Measurements from ENCODE around the gene RPTOR. TPM values are rescaled to one million over a fixed set of nuclear protein-coding genes. Genes with fewer than 3 reads are reported as not detected.
A peak's percentile ranks its signal among the peaks of the same experiment; 100 is the strongest.

The RPTOR gene
- polyA plus RNA-seq, 1 of the 3 experiments (the other 2 are of a cell fraction): 14.9 TPM

GRCh38 chr17:80782536-80783427 is 238.1 kb downstream of the RPTOR start:
- no peak overlapping the region for H2AFZ ChIP-seq (ENCODE audit: low read depth)
- ChIA-PET CTCF (interaction anchor here (1.9 kb wide), 1 partner anchor 9 kb away, joined by 7 read pairs; no protein-coding TSS in a partner anchor), POLR2A (no interaction called here)
- peak overlapping the region in 1 of 2 experiments; percentile 18; a peak in 1 of 4 replicates for H3K27ac ChIP-seq (ENCODE audit: low read depth in 2 of 2, low read length in 1 of 2)
- 80% methylated on average over 16 of the region's 16 CpGs for WGBS (ENCODE audit: low lambda C conversion rate)
- peaks cover 12 to 40% of the 10 kb centered on the region in 2 experiments for H3K4me1 ChIP-seq (ENCODE audit: control insufficient read depth in 1 of 2, insufficient read depth in 2 of 2, low read depth in 1 of 2, low read length in 1 of 2)
- H3K9me2 ChIP-seq: no peaks in the 10 kb centered on the region
- H4K20me1 ChIP-seq (ENCODE audit: insufficient read depth): no peaks in the 10 kb centered on the region
- DNase-seq: no peak
- H3K9me3 ChIP-seq: 0 out of 2 replicates have a peak, but pooled peaks cover 1% of the 10 kb centered on the region
- peaks cover 3 to 5% of the 10 kb centered on the region in 2 experiments for H3K36me3 ChIP-seq (replicated peaks in 1 of 2; ENCODE audit: control insufficient read depth in 1 of 2, insufficient read depth in 2 of 2, low read length in 1 of 2)
- H3F3A ChIP-seq (replicated peaks; ENCODE audit: insufficient read depth): no peaks in the 10 kb centered on the region
- peaks cover 5% of the 10 kb centered on the region; the same call in 1 of the 2 replicates for H3K79me2 ChIP-seq (ENCODE audit: insufficient read depth)
- H3K4me3 ChIP-seq (ENCODE audit: low read depth in 2 of 2, low read length in 1 of 2): no peak overlapping the region
- no peaks in the 10 kb centered on the region for H3K27me3 ChIP-seq (ENCODE audit: insufficient read depth)
- no peak overlapping the region for H3K4me2 ChIP-seq
- no peak for TF ChIP-seq EZH2phosphoT487 (IDR thresholded peaks at IDR 0.05; ENCODE audit: borderline replicate concordance, low read depth)
- TF ChIP-seq SMC3 (IDR thresholded peaks at IDR 0.05; ENCODE audit: low read depth, low read length): no peak
- TF ChIP-seq RAD21 (IDR thresholded peaks at IDR 0.05; ENCODE audit: low read length): no peak
- no peak for TF ChIP-seq NFIC (IDR thresholded peaks at IDR 0.05; ENCODE audit: borderline replicate concordance)
- TF ChIP-seq RCOR1 (IDR thresholded peaks at IDR 0.05; ENCODE audit: low read length): no peak
- no peak for TF ChIP-seq FOSL2 (IDR thresholded peaks at IDR 0.05; ENCODE audit: borderline replicate concordance, low read depth)
- TF ChIP-seq CTCF (IDR thresholded peaks at IDR 0.05): no peak
- no peak for TF ChIP-seq MXI1 (IDR thresholded peaks at IDR 0.05; ENCODE audit: low read depth, low read length)
- no peak for TF ChIP-seq POLR2AphosphoS5 (IDR thresholded peaks at IDR 0.05; ENCODE audit: low read depth, low read length)
- no peak for TF ChIP-seq FOXM1 (IDR thresholded peaks at IDR 0.05; ENCODE audit: low read depth)
- no peak for TF ChIP-seq FOXJ3 (CRISPR knock-in tag; IDR thresholded peaks at IDR 0.05)
- no peak for TF ChIP-seq NRF1 (IDR thresholded peaks at IDR 0.05; ENCODE audit: low read depth, low read length)
- TF ChIP-seq, protein P1, sequence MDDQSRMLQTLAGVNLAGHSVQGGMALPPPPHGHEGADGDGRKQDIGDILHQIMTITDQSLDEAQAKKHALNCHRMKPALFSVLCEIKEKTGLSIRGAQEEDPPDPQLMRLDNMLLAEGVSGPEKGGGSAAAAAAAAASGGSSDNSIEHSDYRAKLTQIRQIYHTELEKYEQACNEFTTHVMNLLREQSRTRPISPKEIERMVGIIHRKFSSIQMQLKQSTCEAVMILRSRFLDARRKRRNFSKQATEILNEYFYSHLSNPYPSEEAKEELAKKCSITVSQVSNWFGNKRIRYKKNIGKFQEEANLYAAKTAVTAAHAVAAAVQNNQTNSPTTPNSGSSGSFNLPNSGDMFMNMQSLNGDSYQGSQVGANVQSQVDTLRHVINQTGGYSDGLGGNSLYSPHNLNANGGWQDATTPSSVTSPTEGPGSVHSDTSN (IDR thresholded peaks at IDR 0.05): no peak
- TF ChIP-seq TCF12 (IDR thresholded peaks at IDR 0.05): no peak
- TF ChIP-seq GATA2 (CRISPR knock-in tag; IDR thresholded peaks at IDR 0.05): no peak
- TF ChIP-seq, protein P2, sequence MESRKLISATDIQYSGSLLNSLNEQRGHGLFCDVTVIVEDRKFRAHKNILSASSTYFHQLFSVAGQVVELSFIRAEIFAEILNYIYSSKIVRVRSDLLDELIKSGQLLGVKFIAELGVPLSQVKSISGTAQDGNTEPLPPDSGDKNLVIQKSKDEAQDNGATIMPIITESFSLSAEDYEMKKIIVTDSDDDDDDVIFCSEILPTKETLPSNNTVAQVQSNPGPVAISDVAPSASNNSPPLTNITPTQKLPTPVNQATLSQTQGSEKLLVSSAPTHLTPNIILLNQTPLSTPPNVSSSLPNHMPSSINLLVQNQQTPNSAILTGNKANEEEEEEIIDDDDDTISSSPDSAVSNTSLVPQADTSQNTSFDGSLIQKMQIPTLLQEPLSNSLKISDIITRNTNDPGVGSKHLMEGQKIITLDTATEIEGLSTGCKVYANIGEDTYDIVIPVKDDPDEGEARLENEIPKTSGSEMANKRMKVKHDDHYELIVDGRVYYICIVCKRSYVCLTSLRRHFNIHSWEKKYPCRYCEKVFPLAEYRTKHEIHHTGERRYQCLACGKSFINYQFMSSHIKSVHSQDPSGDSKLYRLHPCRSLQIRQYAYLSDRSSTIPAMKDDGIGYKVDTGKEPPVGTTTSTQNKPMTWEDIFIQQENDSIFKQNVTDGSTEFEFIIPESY (IDR thresholded peaks at IDR 0.05; ENCODE audit: borderline replicate concordance, low read depth): no peak
- TF ChIP-seq MEF2A (IDR thresholded peaks at IDR 0.05; ENCODE audit: borderline replicate concordance, low read depth): no peak
- TF ChIP-seq JUND (IDR thresholded peaks at IDR 0.05): no peak
- no peak for TF ChIP-seq USF1 (IDR thresholded peaks at IDR 0.05; ENCODE audit: borderline replicate concordance, low read depth)
- H3K9ac ChIP-seq: no peak overlapping the region
